Measurements from ENCODE around the gene DCAF16. TPM values are rescaled to one million over a fixed set of nuclear protein-coding genes. Genes with fewer than 3 reads are reported as not detected.

Gene DCAF16
- total and polyA plus RNA-seq, 4 experiments from 2014 or later: 13.4 to 74.9 (median 47.4) TPM

DNA sequence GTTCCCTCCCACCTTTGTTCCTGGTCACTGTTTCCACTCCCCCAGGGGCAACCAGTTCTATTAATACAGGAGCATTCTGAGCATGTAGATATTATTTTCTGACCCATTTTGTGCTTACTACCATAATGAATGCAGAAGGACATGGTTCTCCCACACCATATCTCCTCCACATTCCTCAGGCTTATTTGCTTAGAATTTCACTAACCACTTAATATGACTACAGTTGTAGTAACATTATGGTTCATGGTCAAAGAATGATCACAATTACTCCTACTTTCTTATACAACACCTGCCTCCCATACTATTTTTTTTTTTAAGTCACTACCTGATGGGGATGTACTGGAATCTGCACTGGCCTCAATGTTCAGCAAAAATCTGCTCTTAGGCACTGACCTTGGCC lies 21.6 kb downstream of the DCAF16 start:
- intact Hi-C loops (cut with micrococcal nuclease): no loop called here
- peaks cover 18 to 42% of the 10 kb centered on the region in 2 donors for H3K36me3 Mint-ChIP-seq
- peak overlapping the region in 1 of 7 donors; percentile 34 for H3K27ac Mint-ChIP-seq
- H3K27me3 Mint-ChIP-seq: no peaks in the 10 kb centered on the region
- H3K4me1 ChIP-seq (ENCODE audit: insufficient read depth, low read length): no peaks in the 10 kb centered on the region
- ChIA-PET CTCF (ENCODE audit: partially characterized antibody) (interaction anchor here (0.7 to 1.3 kb wide), 3 partner anchors 10 to 19 kb away, joined by 3 read pairs; no protein-coding TSS in a partner anchor), POLR2A (ENCODE audit: partially characterized antibody) (no interaction called here)
- H3K4me1 Mint-ChIP-seq: peaks cover 4 to 10% (median 6%) of the 10 kb centered on the region in 4 donors
- no peaks in the 10 kb centered on the region for H3K9me3 Mint-ChIP-seq
- no peak overlapping the region for H3K27ac ChIP-seq (ENCODE audit: low read depth, low read length)
- H3K9me3 ChIP-seq (ENCODE audit: control insufficient read depth in 1 of 2, low read length in 2 of 2): no peaks in the 10 kb centered on the region
- no peaks in the 10 kb centered on the region for H3K36me3 ChIP-seq (ENCODE audit: insufficient read depth, low read length)
- H3K4me3 ChIP-seq (ENCODE audit: low read length in 2 of 2): no peak overlapping the region
- H3K27me3 ChIP-seq (ENCODE audit: insufficient read depth, low read length): no peaks in the 10 kb centered on the region
- DNase-seq: no peak
- no peak overlapping the region for H3K4me3 Mint-ChIP-seq

DNA sequence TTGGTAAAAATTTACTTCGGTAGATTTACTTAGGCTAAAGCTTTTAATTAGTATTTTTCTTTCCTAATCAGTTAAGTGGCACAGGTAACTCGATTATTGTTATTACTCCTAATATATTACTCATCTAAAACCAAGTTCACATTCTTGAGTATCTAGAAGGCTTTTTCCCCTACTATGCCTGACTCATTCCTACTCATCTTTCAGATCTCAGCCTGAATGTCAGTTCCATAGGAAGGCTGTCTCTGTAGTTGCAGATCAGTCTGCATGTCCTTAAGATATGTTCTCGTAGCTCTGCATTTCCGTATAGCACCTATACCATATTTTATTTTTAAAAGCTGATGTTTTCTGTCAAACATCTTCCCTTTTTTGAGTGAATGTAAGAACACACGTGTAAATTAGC lies 23.2 kb downstream of the DCAF16 start:
- Mint-ChIP-seq H3K36me3 (peaks cover 12 to 30% of the 10 kb centered on the region in 2 donors), H3K4me3 (no peak overlapping the region), H3K9me3 (no peaks in the 10 kb centered on the region), H3K4me1 (peaks cover 4 to 10% (median 6%) of the 10 kb centered on the region in 4 donors), H3K27ac (no peak overlapping the region), H3K27me3 (peaks cover 3 to 5% of the 10 kb centered on the region in 2 donors)
- H3K4me3 ChIP-seq (ENCODE audit: low read length in 2 of 2): no peak overlapping the region
- H3K9me3 ChIP-seq (ENCODE audit: control insufficient read depth in 1 of 2, low read length in 2 of 2): no peaks in the 10 kb centered on the region
- CTCF ChIA-PET (ENCODE audit: partially characterized antibody): interaction anchor here (1.1 to 1.3 kb wide), 2 partner anchors 10 to 238 kb away, joined by 3 to 4 read pairs; no protein-coding TSS in a partner anchor
- POLR2A ChIA-PET (ENCODE audit: partially characterized antibody): no interaction called here
- no peaks in the 10 kb centered on the region for H3K4me1 ChIP-seq (ENCODE audit: insufficient read depth, low read length)
- no peaks in the 10 kb centered on the region for H3K36me3 ChIP-seq (ENCODE audit: insufficient read depth, low read length)
- H3K27ac ChIP-seq (ENCODE audit: low read depth, low read length): no peak overlapping the region
- H3K27me3 ChIP-seq (ENCODE audit: insufficient read depth, low read length): no peaks in the 10 kb centered on the region
- no peak for DNase-seq
- intact Hi-C loops (cut with micrococcal nuclease): no loop called here

- no peaks in the 10 kb centered on the region for H3K36me3 ChIP-seq (ENCODE audit: insufficient read depth, low read length)
- no peak for DNase-seq
- H3K4me1 ChIP-seq (ENCODE audit: insufficient read depth, low read length): no peaks in the 10 kb centered on the region
- intact Hi-C loops (cut with micrococcal nuclease): no loop called here
- Mint-ChIP-seq H3K27ac (peak overlapping the region in 1 of 7 donors; percentile 27), H3K9me3 (no peaks in the 10 kb centered on the region), H3K4me1 (peaks cover 8 to 17% (median 13%) of the 10 kb centered on the region in 4 donors), H3K36me3 (peaks cover 7 to 28% of the 10 kb centered on the region in 2 donors), H3K27me3 (peaks cover 10 to 12% of the 10 kb centered on the region in 2 donors), H3K4me3 (no peak overlapping the region)
- H3K27me3 ChIP-seq (ENCODE audit: insufficient read depth, low read length): no peaks in the 10 kb centered on the region
- H3K4me3 ChIP-seq (ENCODE audit: low read length in 2 of 2): no peak overlapping the region
- ChIA-PET CTCF (ENCODE audit: partially characterized antibody) (interaction anchor here (1.1 kb wide), 1 partner anchor 238 kb away, joined by 3 read pairs; no protein-coding TSS in a partner anchor), POLR2A (ENCODE audit: partially characterized antibody) (no interaction called here)
- no peak overlapping the region for H3K27ac ChIP-seq (ENCODE audit: low read depth, low read length)
- no peaks in the 10 kb centered on the region for H3K9me3 ChIP-seq (ENCODE audit: control insufficient read depth in 1 of 2, low read length in 2 of 2)
Observed at GRCh38 chr4:17786567-17786966, 24.0 kb downstream of the DCAF16 start.

DNA sequence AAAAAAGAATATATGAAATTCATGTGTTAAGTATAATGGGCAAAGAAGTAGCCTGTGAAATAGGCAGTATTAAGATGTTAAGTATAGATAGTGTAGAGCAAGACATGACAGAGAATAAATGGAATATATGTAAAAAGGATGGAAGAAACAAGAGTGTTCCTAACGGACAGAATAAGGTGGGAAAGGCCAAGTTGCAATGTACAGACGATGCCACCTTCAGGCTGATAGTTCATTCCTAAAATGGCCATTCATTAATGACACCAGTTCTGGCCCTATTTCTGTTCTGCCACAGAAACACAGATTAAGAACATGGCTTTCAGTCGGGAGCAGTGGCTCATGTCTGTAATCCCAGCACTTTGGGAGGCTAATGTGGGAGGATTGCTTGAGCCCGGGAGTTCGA lies 24.7 kb downstream of the DCAF16 start:
- no peak overlapping the region for H3K4me3 Mint-ChIP-seq
- Histone ChIP-seq H3K27me3 (ENCODE audit: insufficient read depth, low read length) (no peaks in the 10 kb centered on the region), H3K27ac (ENCODE audit: low read depth, low read length) (no peak overlapping the region), H3K36me3 (ENCODE audit: insufficient read depth, low read length) (no peaks in the 10 kb centered on the region), H3K4me1 (ENCODE audit: insufficient read depth, low read length) (no peaks in the 10 kb centered on the region), H3K9me3 (ENCODE audit: control insufficient read depth in 1 of 2, low read length in 2 of 2) (no peaks in the 10 kb centered on the region), H3K4me3 (ENCODE audit: low read length in 2 of 2) (no peak overlapping the region)
- POLR2A ChIA-PET (ENCODE audit: partially characterized antibody): no interaction called here
- intact Hi-C loops (cut with micrococcal nuclease): no loop called here
- H3K4me1 Mint-ChIP-seq: peaks cover 8 to 19% (median 14%) of the 10 kb centered on the region in 4 donors
- no peaks in the 10 kb centered on the region for H3K9me3 Mint-ChIP-seq
- no peak for DNase-seq
- peaks cover 3 to 20% of the 10 kb centered on the region in 2 donors for H3K36me3 Mint-ChIP-seq
- peaks cover 13 to 14% of the 10 kb centered on the region in 2 donors for H3K27me3 Mint-ChIP-seq
- CTCF ChIA-PET (ENCODE audit: partially characterized antibody): no interaction called here
- no peak overlapping the region for H3K27ac Mint-ChIP-seq

GRCh38 chr4:17781300-17782287 lies 29.0 kb downstream of the DCAF16 start, which contains the start of gene FAM184B:
Gene FAM184B, minus strand, starts transcription at chr4:17781621. Its CDS starts 322 bp downstream, at chr4:17781299.
- no peak within 1 kb of the TSS for H3K27ac Mint-ChIP-seq
- no peaks in the 10 kb centered on the region for H3K36me3 Mint-ChIP-seq
- H3K4me3 Mint-ChIP-seq: peak within 1 kb of the TSS in 5 of 8 donors; percentile 7 to 54 (median 30)
- Histone ChIP-seq H3K36me3 (ENCODE audit: insufficient read depth, low read length) (no peaks in the 10 kb centered on the region), H3K4me1 (ENCODE audit: insufficient read depth, low read length) (no peaks in the 10 kb centered on the region), H3K4me3 (ENCODE audit: low read length in 2 of 2) (no peak within 1 kb of the TSS), H3K27ac (ENCODE audit: low read depth, low read length) (no peak within 1 kb of the TSS), H3K27me3 (ENCODE audit: insufficient read depth, low read length) (no peaks in the 10 kb centered on the region), H3K9me3 (ENCODE audit: control insufficient read depth in 1 of 2, low read length in 2 of 2) (no peaks in the 10 kb centered on the region)
- ChIA-PET POLR2A (ENCODE audit: partially characterized antibody) (no interaction called here), CTCF (ENCODE audit: partially characterized antibody) (no interaction called here)
- intact Hi-C loops (cut with micrococcal nuclease): no loop called here
- peaks cover 22 to 26% of the 10 kb centered on the region in 2 donors for H3K27me3 Mint-ChIP-seq
- H3K4me1 Mint-ChIP-seq: peaks cover 7 to 16% (median 11%) of the 10 kb centered on the region in 4 donors
- no peak for DNase-seq
- peaks cover 0 to 2% (median 0%) of the 10 kb centered on the region in 8 donors for H3K9me3 Mint-ChIP-seq

GRCh38 chr4:17780501-17781299 lies 29.9 kb downstream of the DCAF16 start:
- no peak overlapping the region for H3K27ac Mint-ChIP-seq
- Histone ChIP-seq H3K27me3 (ENCODE audit: insufficient read depth, low read length) (no peaks in the 10 kb centered on the region), H3K4me3 (ENCODE audit: low read length in 2 of 2) (no peak overlapping the region), H3K9me3 (ENCODE audit: control insufficient read depth in 1 of 2, low read length in 2 of 2) (no peaks in the 10 kb centered on the region), H3K36me3 (ENCODE audit: insufficient read depth, low read length) (no peaks in the 10 kb centered on the region), H3K4me1 (ENCODE audit: insufficient read depth, low read length) (no peaks in the 10 kb centered on the region), H3K27ac (ENCODE audit: low read depth, low read length) (no peak overlapping the region)
- peaks cover 22 to 26% of the 10 kb centered on the region in 2 donors for H3K27me3 Mint-ChIP-seq
- H3K4me1 Mint-ChIP-seq: peaks cover 3 to 13% (median 9%) of the 10 kb centered on the region in 4 donors
- ChIA-PET CTCF (ENCODE audit: partially characterized antibody) (no interaction called here), POLR2A (ENCODE audit: partially characterized antibody) (no interaction called here)
- H3K36me3 Mint-ChIP-seq: no peaks in the 10 kb centered on the region
- H3K9me3 Mint-ChIP-seq: peaks cover 0 to 2% (median 0%) of the 10 kb centered on the region in 8 donors
- intact Hi-C loops (cut with micrococcal nuclease): no loop called here
- H3K4me3 Mint-ChIP-seq: peak overlapping the region in 1 of 8 donors; percentile 9
- no peak for DNase-seq

DNA sequence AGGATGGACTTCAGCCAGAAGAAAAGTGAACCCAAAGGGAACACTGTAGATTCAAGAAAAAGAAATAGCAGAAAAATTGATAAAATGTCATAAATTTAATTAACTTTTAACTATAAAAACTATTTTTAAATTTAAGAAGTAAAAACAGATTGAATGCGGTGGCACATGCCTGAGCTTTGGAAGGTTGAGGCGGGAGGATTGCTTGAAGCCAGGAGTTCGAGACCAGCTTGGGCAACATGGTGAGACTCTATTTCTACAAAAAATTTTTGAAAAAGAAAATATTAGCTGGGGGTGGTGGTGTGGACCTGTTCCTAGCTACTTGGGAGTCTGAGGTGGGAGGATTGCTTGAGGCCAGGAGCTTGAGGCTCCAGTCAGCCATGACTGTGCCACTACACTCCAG lies 32.1 kb downstream of the DCAF16 start:
- no peak overlapping the region for H3K27ac Mint-ChIP-seq
- H3K4me1 Mint-ChIP-seq: peaks cover 3 to 13% (median 9%) of the 10 kb centered on the region in 4 donors
- DNase-seq: no peak
- no peaks in the 10 kb centered on the region for H3K4me1 ChIP-seq (ENCODE audit: insufficient read depth, low read length)
- ChIA-PET CTCF (ENCODE audit: partially characterized antibody) (no interaction called here), POLR2A (ENCODE audit: partially characterized antibody) (no interaction called here)
- H3K9me3 ChIP-seq (ENCODE audit: control insufficient read depth in 1 of 2, low read length in 2 of 2): no peaks in the 10 kb centered on the region
- no peaks in the 10 kb centered on the region for H3K27me3 ChIP-seq (ENCODE audit: insufficient read depth, low read length)
- peaks cover 21 to 29% of the 10 kb centered on the region in 2 donors for H3K27me3 Mint-ChIP-seq
- intact Hi-C loops (cut with micrococcal nuclease): no loop called here
- peaks cover 0 to 2% (median 0%) of the 10 kb centered on the region in 8 donors for H3K9me3 Mint-ChIP-seq
- H3K36me3 Mint-ChIP-seq: no peaks in the 10 kb centered on the region
- no peak overlapping the region for H3K27ac ChIP-seq (ENCODE audit: low read depth, low read length)
- H3K36me3 ChIP-seq (ENCODE audit: insufficient read depth, low read length): no peaks in the 10 kb centered on the region
- H3K4me3 Mint-ChIP-seq: no peak overlapping the region
- H3K4me3 ChIP-seq (ENCODE audit: low read length in 2 of 2): no peak overlapping the region
